ENCODE measurements around the gene CCL3. TPM values are rescaled to one million over a fixed set of nuclear protein-coding genes. Genes with fewer than 3 reads are reported as not detected.

The CCL3 gene
- total and polyA plus RNA-seq, 9 donors = 0.57 to 9.3 (median 3.3) TPM

DNA sequence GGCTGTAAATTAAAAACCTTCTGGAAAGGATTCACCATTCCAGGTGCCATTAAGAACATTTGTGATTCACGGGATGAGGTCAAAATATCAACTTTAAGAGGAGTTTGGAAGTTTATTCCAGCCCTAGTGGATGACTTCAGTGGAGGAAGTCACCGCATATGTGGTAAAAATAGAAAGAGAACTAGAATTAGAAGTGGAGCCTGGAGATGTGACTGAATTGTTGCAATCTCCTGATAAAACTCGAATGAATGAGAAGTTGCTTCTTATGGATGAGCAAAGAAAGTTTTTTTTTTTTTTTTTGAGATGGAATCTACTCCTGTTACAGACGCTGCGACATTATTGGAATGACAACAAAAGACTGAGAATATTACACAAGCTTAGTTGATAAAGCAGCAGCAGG, 40.4 kb upstream of the CCL3 start:
- TF ChIP-seq POLR2A (IDR thresholded peaks at IDR 0.05) = no peak
- TF ChIP-seq, protein P1, sequence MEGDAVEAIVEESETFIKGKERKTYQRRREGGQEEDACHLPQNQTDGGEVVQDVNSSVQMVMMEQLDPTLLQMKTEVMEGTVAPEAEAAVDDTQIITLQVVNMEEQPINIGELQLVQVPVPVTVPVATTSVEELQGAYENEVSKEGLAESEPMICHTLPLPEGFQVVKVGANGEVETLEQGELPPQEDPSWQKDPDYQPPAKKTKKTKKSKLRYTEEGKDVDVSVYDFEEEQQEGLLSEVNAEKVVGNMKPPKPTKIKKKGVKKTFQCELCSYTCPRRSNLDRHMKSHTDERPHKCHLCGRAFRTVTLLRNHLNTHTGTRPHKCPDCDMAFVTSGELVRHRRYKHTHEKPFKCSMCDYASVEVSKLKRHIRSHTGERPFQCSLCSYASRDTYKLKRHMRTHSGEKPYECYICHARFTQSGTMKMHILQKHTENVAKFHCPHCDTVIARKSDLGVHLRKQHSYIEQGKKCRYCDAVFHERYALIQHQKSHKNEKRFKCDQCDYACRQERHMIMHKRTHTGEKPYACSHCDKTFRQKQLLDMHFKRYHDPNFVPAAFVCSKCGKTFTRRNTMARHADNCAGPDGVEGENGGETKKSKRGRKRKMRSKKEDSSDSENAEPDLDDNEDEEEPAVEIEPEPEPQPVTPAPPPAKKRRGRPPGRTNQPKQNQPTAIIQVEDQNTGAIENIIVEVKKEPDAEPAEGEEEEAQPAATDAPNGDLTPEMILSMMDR (IDR thresholded peaks at IDR 0.05) = no peak
- no peak for TF ChIP-seq EP300 (IDR thresholded peaks at IDR 0.05)
- 40 to 48% (median 42%) methylated on average over 5 of the region's 5 CpGs for WGBS, 3 donors

DNA sequence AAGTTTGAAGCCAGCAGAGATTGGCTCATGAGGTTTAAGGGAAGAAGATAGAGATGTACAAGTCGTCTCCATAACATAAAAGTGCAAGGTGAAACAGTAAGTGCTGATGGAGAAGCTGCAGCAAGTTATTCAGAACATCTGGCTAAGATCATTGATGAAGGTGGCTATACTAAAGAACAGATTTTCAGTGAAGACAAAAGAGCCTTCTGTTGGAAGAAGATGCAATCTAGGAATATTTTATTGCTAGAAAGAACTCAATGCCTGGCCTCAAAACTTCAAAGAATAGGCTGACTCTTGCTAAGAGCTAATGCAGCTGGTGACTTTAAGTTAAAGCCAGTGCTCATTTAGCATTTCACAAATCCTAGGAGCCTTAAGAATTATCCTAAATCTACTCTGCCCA, 39.7 kb upstream of the CCL3 start:
- no peak for DNase-seq
- Histone ChIP-seq H3K4me1 (ENCODE audit: insufficient read depth) (no peaks in the 10 kb centered on the region), H3K27me3 (no peaks in the 10 kb centered on the region), H3K9me3 (no peaks in the 10 kb centered on the region), H3K4me3 (no peak overlapping the region), H3K27ac (no peak overlapping the region), H3K36me3 (no peaks in the 10 kb centered on the region)
- intact Hi-C loops (cut with DNase I) = loop anchor here in 1 of 4 donors (5.0 kb wide), 1 partner anchor 53 kb away; no protein-coding TSS in a partner anchor
- no peak for TF ChIP-seq POLR2A (IDR thresholded peaks at IDR 0.05)
- TF ChIP-seq, protein P1 (IDR thresholded peaks at IDR 0.05) = no peak
- no peak for TF ChIP-seq EP300 (IDR thresholded peaks at IDR 0.05)
- 35 to 46% (median 44%) methylated on average over 1 of the region's 1 CpG for WGBS, 3 donors

More for the DNA sequence above, 40.4 kb upstream of the CCL3 start:
- Histone ChIP-seq H3K27me3 (no peaks in the 10 kb centered on the region), H3K27ac (no peak overlapping the region), H3K9me3 (no peaks in the 10 kb centered on the region), H3K4me1 (ENCODE audit: insufficient read depth) (no peaks in the 10 kb centered on the region), H3K4me3 (no peak overlapping the region), H3K36me3 (no peaks in the 10 kb centered on the region)
- no peak for DNase-seq
- intact Hi-C loops (cut with DNase I) = no loop called here

DNA sequence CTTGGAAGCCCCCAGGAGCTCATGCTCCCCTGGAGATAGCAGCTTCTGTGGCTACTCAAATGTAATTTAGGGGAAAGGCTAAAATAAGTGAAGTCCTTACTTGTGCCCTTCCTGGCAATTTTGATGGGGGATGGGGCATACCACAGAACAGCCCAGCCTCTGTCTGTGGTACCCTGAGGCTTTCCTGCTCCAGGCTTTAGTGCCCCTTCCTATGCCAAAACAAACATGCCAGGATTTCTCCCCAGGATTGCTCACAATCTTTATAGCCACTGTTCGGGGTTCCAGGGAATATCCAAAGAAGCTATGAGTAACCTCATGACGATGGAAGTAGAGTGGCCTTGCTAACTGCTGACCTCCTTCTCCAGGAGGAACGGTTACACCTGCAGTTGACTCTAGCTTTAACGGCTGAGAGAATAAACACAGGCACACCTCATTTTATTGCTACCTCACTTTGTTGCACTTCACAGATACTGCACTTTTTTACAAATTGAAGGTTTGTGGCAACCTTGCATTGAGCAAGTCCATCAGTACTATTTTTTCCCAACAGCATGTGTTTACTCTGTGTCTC, 38.6 kb upstream of the CCL3 start:
- 65 to 71% (median 69%) methylated on average over 4 of the region's 4 CpGs for WGBS, 3 donors
- TF ChIP-seq EP300 (IDR thresholded peaks at IDR 0.05) (no peak), POLR2A (IDR thresholded peaks at IDR 0.05) (no peak)
- TF ChIP-seq, protein P1 (IDR thresholded peaks at IDR 0.05) = no peak
- Histone ChIP-seq H3K4me3 (no peak overlapping the region), H3K4me1 (ENCODE audit: insufficient read depth) (no peaks in the 10 kb centered on the region), H3K27me3 (no peaks in the 10 kb centered on the region), H3K27ac (no peak overlapping the region), H3K9me3 (no peaks in the 10 kb centered on the region), H3K36me3 (no peaks in the 10 kb centered on the region)
- intact Hi-C loops (cut with DNase I) = loop anchor here in 1 of 4 donors (5.0 kb wide), 1 partner anchor 54 kb away; no protein-coding TSS in a partner anchor
- DNase-seq = no peak

DNA sequence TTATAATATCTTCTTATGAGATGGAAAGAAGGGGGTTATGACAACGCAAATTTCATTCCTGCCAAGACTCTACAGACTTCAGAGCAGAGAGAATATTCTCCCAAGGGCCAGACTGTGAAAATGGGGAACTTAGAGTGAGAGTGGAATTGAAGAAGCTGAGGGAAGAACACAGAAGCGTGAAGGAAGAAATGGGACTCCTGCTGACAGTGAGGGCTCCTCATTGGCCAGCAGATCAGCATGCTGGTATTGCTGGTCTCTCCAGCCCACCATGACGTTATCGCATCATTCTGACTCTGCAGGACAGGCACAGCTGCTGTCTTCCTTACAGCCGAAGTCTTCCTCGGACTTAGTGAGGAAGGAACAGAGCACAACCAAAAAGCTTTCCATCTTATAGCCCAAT, 38.0 kb upstream of the CCL3 start:
- DNase-seq = no peak
- Histone ChIP-seq H3K4me1 (ENCODE audit: insufficient read depth) (no peaks in the 10 kb centered on the region), H3K27ac (no peak overlapping the region), H3K27me3 (no peaks in the 10 kb centered on the region), H3K9me3 (no peaks in the 10 kb centered on the region), H3K4me3 (no peak overlapping the region), H3K36me3 (no peaks in the 10 kb centered on the region)
- TF ChIP-seq POLR2A (IDR thresholded peaks at IDR 0.05) = no peak
- TF ChIP-seq EP300 (IDR thresholded peaks at IDR 0.05) = no peak
- TF ChIP-seq, protein P1 (IDR thresholded peaks at IDR 0.05) = no peak
- intact Hi-C loops (cut with DNase I) = loop anchor here in 1 of 4 donors (5.0 kb wide), 1 partner anchor 54 kb away; no protein-coding TSS in a partner anchor
- WGBS, 3 donors = 75 to 81% (median 79%) methylated on average over 6 of the region's 6 CpGs

All from ovary (tissue), 9 donors.